GM18498 (cell line): ENCODE measurements around the gene SV2C.

ENCODE experiments used
- ATAC-seq: cut with Tn5 transposase; IDR thresholded peaks from one replicate; pipeline ENCODE4 v1.9.1; 2021; ENCODE audit warnings: mild to moderate bottlenecking, moderate library complexity; ENCODE audit not compliant: unreplicated experiment

The SV2C gene

DNA sequence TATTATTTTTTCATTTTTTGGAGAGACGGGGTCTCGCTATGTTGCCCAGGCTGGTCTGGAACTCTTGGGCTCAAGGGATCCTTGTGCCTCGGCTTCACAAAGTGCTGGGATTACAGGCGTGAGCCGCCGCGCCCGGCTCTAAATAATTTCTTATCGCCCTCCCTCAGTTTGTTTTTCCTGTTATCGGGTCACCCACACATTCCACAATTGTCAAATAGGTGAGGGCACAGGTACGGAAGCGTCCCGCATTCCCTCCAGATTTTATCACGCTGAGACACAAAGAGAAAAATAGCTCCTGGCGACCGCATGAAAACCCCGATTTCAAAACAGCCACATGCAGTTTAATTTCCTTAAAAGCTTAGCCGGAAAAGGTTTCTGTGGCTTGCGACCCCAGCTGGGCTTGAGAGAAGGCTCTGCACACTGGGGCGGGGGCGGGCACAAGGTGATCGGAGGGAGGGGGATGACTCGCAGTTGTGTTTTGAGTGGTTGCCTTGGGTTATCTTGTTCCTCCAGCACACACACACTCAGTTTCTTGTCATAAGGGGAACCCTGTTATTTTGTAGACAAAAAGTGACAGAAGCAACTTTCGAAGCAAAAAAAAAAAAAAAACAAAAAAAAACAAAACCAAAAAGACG lies 319.2 kb downstream of the SV2C start:
- ATAC-seq = peak; percentile 39

DNA sequence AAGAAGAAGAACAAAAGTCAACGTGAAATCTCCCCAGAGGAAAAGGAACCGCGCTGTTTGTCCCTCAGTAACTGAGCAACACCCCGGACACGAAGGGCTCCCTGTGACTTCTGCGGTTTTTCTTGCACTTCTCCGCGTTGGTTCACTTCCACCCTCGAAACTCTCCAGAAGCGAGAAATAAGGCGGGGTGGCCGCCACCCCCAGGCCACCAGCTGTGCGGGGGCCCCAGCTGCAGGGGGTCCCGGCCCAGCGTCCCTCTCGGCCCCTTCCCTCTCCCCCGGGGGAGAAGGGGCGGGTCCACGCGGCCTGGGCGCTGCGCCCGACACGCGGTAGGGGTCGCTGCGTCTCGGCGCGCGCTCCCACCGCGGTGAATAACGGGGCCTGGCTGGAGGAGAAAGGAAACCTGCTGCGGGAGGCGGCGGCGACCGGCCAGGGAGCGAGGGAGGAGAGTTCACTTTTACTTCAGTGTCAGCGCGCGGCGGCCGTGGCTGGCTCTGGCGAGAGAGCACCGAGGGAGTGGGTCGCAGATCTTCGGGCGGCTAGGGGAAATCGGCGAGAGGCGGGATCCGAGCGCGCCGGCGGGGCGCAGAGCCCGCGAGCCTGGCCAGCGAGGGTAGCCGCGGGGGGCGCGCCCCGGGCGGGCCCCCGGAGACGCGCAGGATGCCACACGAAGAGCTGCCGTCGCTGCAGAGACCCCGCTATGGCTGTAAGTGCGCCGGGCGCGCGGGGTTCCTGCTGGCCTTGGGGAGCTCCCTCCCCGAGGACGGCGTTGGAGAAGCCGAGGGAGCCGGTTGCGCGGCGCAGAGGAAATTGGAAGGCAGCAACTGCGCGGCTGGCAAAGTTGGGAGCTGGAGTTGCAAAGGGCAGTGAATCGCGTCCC lies 319.9 kb downstream of the SV2C start, which contains the start of gene IQGAP2:
Gene IQGAP2 (plus strand): TSS at position 400 of the 880 bp plus-strand sequence. CDS start 261 bp downstream, at position 661.
- ATAC-seq = peak; percentile 72
